WERI-Rb-1 (cell line): ENCODE results near the gene ERCC6L2.

Experiments used
- DNase-seq: peaks from one replicate; pipeline ENCODE4 v3.0.0-alpha.2; 2020
- H3K27ac ChIP-seq: fragments of 250-450 bp; sonication (Bioruptor Pico); 2 replicates; pipeline ENCODE4 v1.5.1; 2020; ENCODE audit warnings: mild to moderate bottlenecking, moderate library complexity
- H3K27me3 ChIP-seq: fragments of 250-450 bp; sonication (Bioruptor Pico); 2 replicates; pipeline ENCODE4 v1.5.1; 2021; ENCODE audit warnings: mild to moderate bottlenecking, low read depth, moderate library complexity; ENCODE audit not compliant: insufficient read depth, severe bottlenecking
- H3K36me3 ChIP-seq: fragments of 250-450 bp; sonication (Bioruptor Pico); 2 replicates; pipeline ENCODE4 v1.5.1; 2020; ENCODE audit warnings: mild to moderate bottlenecking, moderate library complexity
- H3K4me3 ChIP-seq: 2 replicates; pipeline ENCODE4 v1.5.1; 2011; ENCODE audit warnings: low read depth, mild to moderate bottlenecking, control low read depth, low read length
- H3K9me3 ChIP-seq: fragments of 250-450 bp; sonication (Bioruptor Pico); 2 replicates; pipeline ENCODE4 v1.5.1; 2021; ENCODE audit warnings: mild to moderate bottlenecking, moderate library complexity; ENCODE audit not compliant: severe bottlenecking
- CTCF ChIP-seq: IDR thresholded peaks from 2 replicates; pipeline ENCODE4 v1.5.1; 2011; ENCODE audit warnings: low read depth, mild to moderate bottlenecking, control low read depth, inconsistent platforms, low read length

Gene ERCC6L2

GRCh38 chr9:96008502-96009222 is 133.2 kb downstream of the ERCC6L2 start:
- Histone ChIP-seq H3K4me3 (no peak overlapping the region), H3K27me3 (no peaks in the 10 kb centered on the region), H3K36me3 (peaks cover 66% of the 10 kb centered on the region), H3K27ac (no peak overlapping the region), H3K9me3 (no peaks in the 10 kb centered on the region)
- DNase-seq, result no peak
- TF ChIP-seq CTCF, result no peak

GRCh38 chr9:96009223-96009602 is 133.7 kb downstream of the ERCC6L2 start:
- H3K4me3 ChIP-seq, result no peak overlapping the region
- H3K27ac ChIP-seq, result no peak overlapping the region
- no peak for TF ChIP-seq CTCF
- peaks cover 70% of the 10 kb centered on the region for H3K36me3 ChIP-seq
- no peak for DNase-seq
- H3K27me3 ChIP-seq, result no peaks in the 10 kb centered on the region
- H3K9me3 ChIP-seq, result no peaks in the 10 kb centered on the region

GRCh38 chr9:96009690-96010472 is 134.4 kb downstream of the ERCC6L2 start:
- Histone ChIP-seq H3K27ac (no peak overlapping the region), H3K4me3 (no peak overlapping the region), H3K27me3 (no peaks in the 10 kb centered on the region), H3K36me3 (peaks cover 69% of the 10 kb centered on the region), H3K9me3 (no peaks in the 10 kb centered on the region)
- no peak for DNase-seq
- no peak for TF ChIP-seq CTCF

- Histone ChIP-seq H3K27me3 (no peaks in the 10 kb centered on the region), H3K36me3 (peaks cover 40% of the 10 kb centered on the region), H3K9me3 (no peaks in the 10 kb centered on the region), H3K27ac (no peak overlapping the region), H3K4me3 (no peak overlapping the region)
- no peak for DNase-seq
- no peak for TF ChIP-seq CTCF
Measured at GRCh38 chr9:96014078-96014477, 138.6 kb downstream of the ERCC6L2 start.

GRCh38 chr9:96015876-96016686 is 140.6 kb downstream of the ERCC6L2 start:
- H3K27ac ChIP-seq, result no peak overlapping the region
- peaks cover 20% of the 10 kb centered on the region for H3K36me3 ChIP-seq
- peaks cover 11% of the 10 kb centered on the region for H3K27me3 ChIP-seq
- H3K9me3 ChIP-seq, result no peaks in the 10 kb centered on the region
- H3K4me3 ChIP-seq, result no peak overlapping the region
- DNase-seq, result no peak
- TF ChIP-seq CTCF, result no peak
